ENCODE measurements around the gene MCOLN2.

MCOLN2 gene

GRCh38 chr1:84896279-84896678 lies 100.6 kb downstream of the MCOLN2 start:
- no peak for DNase-seq (ENCODE audit: low read depth in 2 of 2)

- DNase-seq (ENCODE audit: low read depth in 2 of 2), result peak in 1 of 2 donors; percentile 15
Measured at GRCh38 chr1:84892705-84893618, 104.0 kb downstream of the MCOLN2 start, which contains the start of gene LPAR3. TSS of gene LPAR3 (minus strand) at chr1:84893206. CDS start at chr1:84866120, 27,086 bp downstream.

- DNase-seq (ENCODE audit: low read depth in 2 of 2), result no peak
Measured at GRCh38 chr1:84890566-84890965, 106.3 kb downstream of the MCOLN2 start.

GRCh38 chr1:84889437-84889836 lies 107.5 kb downstream of the MCOLN2 start:
- no peak for DNase-seq (ENCODE audit: low read depth in 2 of 2)

- no peak for DNase-seq (ENCODE audit: low read depth in 2 of 2)
Measured at GRCh38 chr1:84888753-84889152, 108.2 kb downstream of the MCOLN2 start.

- DNase-seq (ENCODE audit: low read depth in 2 of 2), result no peak
Measured at GRCh38 chr1:84887261-84887934, 109.5 kb downstream of the MCOLN2 start.

- no peak for DNase-seq (ENCODE audit: low read depth in 2 of 2)
Measured at GRCh38 chr1:84885469-84885868, 111.4 kb downstream of the MCOLN2 start.

GRCh38 chr1:84884671-84885389 lies 112.1 kb downstream of the MCOLN2 start:
- DNase-seq (ENCODE audit: low read depth in 2 of 2), result no peak

GRCh38 chr1:84883286-84883685 lies 113.6 kb downstream of the MCOLN2 start:
- DNase-seq (ENCODE audit: low read depth in 2 of 2), result no peak

- no peak for DNase-seq (ENCODE audit: low read depth in 2 of 2)
Measured at GRCh38 chr1:84877592-84877991, 119.3 kb downstream of the MCOLN2 start.

GRCh38 chr1:84876353-84876752 lies 120.6 kb downstream of the MCOLN2 start:
- no peak for DNase-seq (ENCODE audit: low read depth in 2 of 2)

Data from activated CD4-positive, alpha-beta T cell treated with anti-CD3 and anti-CD28 coated beads for 24 hours (primary cell).